ENCODE results near the gene FCHSD2. TPM values are rescaled to one million over a fixed set of nuclear protein-coding genes. Genes with fewer than 3 reads are reported as not detected.
A peak's percentile ranks its signal among the peaks of the same experiment; 100 is the strongest.
"Not testable (repeated sequence)": the region's sequence is repeated elsewhere in the genome, so short reads cannot be mapped to it uniquely, and the experiment has no call there.

Gene FCHSD2
- total RNA-seq, 2 experiments from 2014 or later = 52.8 to 57.2 TPM

DNA sequence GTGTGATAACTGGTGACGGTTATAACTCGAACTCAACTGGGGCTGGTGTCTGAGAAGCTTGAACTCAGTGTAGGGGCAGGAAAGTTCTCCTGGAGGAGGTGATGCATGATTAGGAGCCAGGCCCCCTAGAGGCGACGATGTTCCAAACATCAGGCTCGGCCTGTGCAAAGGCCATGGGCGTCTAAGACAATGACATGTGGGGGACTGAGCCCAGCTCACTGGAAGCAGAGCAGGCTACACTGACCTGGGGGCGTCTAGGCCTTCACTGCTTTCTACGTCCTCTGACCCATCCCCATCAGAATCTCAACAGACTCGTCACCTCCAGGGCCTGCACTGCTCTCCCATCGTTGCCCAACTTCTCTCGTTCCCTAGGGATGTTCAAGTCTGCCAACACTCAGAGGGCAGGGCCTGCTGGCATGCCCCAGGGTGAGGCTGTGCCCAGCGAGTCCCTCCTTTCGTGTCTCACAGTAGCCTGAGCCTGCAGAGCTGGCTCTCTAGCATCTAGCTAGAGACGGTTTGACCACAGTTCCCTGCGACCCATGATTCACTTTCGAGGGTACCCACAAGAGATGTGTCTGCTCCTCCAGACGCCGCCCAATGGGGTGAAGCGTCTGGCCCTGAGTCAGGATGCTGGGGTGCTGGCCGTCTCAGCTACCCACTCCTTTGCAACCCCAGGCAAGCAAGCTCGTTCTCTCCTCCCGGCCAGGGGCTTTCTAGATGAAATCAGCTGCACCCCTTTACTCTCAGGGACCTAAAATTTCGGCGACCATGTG is 329.0 kb downstream of the FCHSD2 start:
- peak; percentile 75 for DNase-seq
- peak overlapping the region; percentile 95 for H3K4me3 Mint-ChIP-seq
- H3K27ac Mint-ChIP-seq = peak overlapping the region; percentile 97
- H3K36me3 Mint-ChIP-seq (ENCODE audit: low read depth) = peaks cover 50% of the 10 kb centered on the region
- H3K4me1 Mint-ChIP-seq = peaks cover 51% of the 10 kb centered on the region
- H3K9me3 Mint-ChIP-seq = no peaks in the 10 kb centered on the region
- H3K27me3 Mint-ChIP-seq = no peaks in the 10 kb centered on the region
- CTCF ChIA-PET = interaction anchor here (0.5 to 6.0 kb wide), 17 partner anchors 9 to 364 kb away, joined by 3 to 52 read pairs (median 5); partner anchors contain the start of gene STARD10
- POLR2A ChIA-PET = interaction anchor here (1.0 kb wide), 1 partner anchor 19 kb away, joined by 5 read pairs; the partner anchor contains the start of gene STARD10

DNA sequence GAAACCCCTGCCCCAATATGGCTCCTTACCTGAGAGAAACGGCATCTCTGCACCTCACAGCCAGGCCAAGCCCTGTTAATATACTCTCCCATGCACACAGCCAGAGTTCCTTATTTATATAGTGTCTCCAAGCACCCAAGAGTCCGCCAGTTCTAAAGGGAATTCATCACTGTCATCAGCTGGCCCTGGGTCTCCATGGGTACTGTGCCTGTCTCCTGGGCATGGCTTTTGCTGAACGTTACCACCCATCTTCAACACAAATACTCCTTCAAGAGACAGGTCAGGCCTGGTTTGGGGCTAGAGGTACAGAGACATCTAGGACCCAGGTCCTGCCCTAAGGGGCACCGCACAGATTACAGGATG is 329.5 kb downstream of the FCHSD2 start:
- ChIA-PET CTCF (interaction anchor here (0.9 to 6.0 kb wide), 14 partner anchors 10 to 365 kb away, joined by 3 to 52 read pairs (median 5); partner anchors contain the start of gene STARD10), POLR2A (interaction anchor here (1.0 kb wide), 1 partner anchor 19 kb away, joined by 5 read pairs; the partner anchor contains the start of gene STARD10)
- Mint-ChIP-seq H3K27me3 (no peaks in the 10 kb centered on the region), H3K27ac (peak overlapping the region; percentile 97), H3K36me3 (ENCODE audit: low read depth) (peaks cover 46% of the 10 kb centered on the region), H3K9me3 (no peaks in the 10 kb centered on the region), H3K4me3 (peak overlapping the region; percentile 95), H3K4me1 (peaks cover 48% of the 10 kb centered on the region)
- no peak for DNase-seq

DNA sequence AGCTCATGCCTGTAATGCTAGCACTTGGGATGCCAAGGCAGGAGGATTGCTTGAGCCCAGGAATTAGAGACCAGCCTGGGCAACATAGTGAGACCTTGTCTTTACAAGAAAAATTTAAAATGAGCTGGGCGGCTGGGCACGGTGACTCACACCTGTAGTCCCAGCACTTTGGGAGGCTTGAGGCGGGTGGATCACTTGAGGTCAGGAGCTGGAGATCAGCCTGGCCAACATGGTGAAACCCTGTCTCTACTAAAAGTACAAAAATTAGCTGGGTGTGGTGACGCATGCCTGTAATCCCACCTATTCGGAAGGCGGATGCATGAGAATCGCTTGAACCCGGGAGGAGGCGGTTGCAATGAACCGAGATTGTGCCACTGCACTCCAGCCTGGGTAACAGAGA is 330.4 kb downstream of the FCHSD2 start:
- H3K4me3 Mint-ChIP-seq = peak overlapping the region; percentile 62
- peaks cover 43% of the 10 kb centered on the region for H3K4me1 Mint-ChIP-seq
- POLR2A ChIA-PET, H3K27me3 Mint-ChIP-seq, DNase-seq, H3K9me3 Mint-ChIP-seq: not testable (repeated sequence)
- H3K36me3 Mint-ChIP-seq (ENCODE audit: low read depth) = peaks cover 39% of the 10 kb centered on the region
- H3K27ac Mint-ChIP-seq = peak overlapping the region; percentile 62
- CTCF ChIA-PET = interaction anchor here (0.6 to 6.0 kb wide), 6 partner anchors 18 to 987 kb away, joined by 3 to 52 read pairs (median 4); partner anchors contain the start of gene STARD10

DNA sequence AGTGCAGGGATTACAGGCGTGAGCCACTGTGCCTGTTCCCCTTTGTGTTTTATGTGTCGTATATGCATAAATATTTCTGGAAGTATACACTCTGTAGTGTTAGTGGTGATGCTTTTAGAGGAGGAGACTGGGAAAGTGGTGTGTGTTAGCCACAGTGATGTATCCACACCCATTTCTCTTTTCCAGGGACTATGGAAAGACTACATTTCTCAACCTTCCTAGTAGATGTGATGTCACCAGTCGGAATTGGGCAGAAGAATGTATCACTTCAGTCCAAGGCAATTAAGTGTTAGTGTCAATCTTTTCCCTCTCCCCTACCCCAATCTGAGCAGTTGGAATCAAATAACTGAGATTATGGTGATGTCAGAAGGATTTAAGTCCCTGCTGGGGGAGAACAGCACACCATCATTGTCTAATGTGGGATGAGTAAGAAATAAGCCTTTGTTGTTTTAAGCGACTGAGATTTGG is 333.8 kb downstream of the FCHSD2 start:
- Mint-ChIP-seq H3K27ac (no peak overlapping the region), H3K9me3 (no peaks in the 10 kb centered on the region), H3K36me3 (ENCODE audit: low read depth) (peaks cover 31% of the 10 kb centered on the region), H3K27me3 (no peaks in the 10 kb centered on the region), H3K4me3 (no peak overlapping the region), H3K4me1 (peaks cover 34% of the 10 kb centered on the region)
- DNase-seq = no peak
- ChIA-PET POLR2A (no interaction called here), CTCF (interaction anchor here (1.2 to 6.0 kb wide), 2 partner anchors 10 to 14 kb away, joined by 3 to 52 read pairs; partner anchors contain the start of gene STARD10)

DNA sequence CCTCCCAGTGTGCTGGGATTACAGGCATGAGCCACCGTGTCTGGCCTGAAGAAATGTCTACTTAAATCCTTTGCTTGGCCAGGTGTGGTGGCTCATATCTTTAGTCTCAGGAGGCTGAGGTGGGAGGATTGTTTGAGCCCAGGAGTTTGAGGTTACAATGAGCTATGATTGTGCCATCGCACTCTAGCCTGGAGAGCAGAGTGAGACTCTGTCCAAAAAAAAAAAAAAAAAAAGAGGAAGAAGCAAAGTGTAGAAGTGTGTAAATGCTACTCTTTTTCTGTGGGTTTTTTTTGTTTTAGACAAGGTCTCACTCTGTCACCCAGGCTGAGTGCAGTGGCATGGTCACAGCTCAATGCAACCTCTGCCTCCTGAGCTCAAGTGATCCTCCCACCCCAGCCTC is 334.3 kb downstream of the FCHSD2 start:
- ChIA-PET CTCF (interaction anchor here (0.7 to 1.3 kb wide), 3 partner anchors 11 to 83 kb away, joined by 3 to 4 read pairs (median 3); no protein-coding TSS in a partner anchor), POLR2A (no interaction called here)
- Mint-ChIP-seq H3K4me3 (no peak overlapping the region), H3K9me3 (no peaks in the 10 kb centered on the region), H3K4me1 (peaks cover 29% of the 10 kb centered on the region), H3K27me3 (no peaks in the 10 kb centered on the region), H3K36me3 (ENCODE audit: low read depth) (peaks cover 31% of the 10 kb centered on the region), H3K27ac (no peak overlapping the region)
- no peak for DNase-seq

DNA sequence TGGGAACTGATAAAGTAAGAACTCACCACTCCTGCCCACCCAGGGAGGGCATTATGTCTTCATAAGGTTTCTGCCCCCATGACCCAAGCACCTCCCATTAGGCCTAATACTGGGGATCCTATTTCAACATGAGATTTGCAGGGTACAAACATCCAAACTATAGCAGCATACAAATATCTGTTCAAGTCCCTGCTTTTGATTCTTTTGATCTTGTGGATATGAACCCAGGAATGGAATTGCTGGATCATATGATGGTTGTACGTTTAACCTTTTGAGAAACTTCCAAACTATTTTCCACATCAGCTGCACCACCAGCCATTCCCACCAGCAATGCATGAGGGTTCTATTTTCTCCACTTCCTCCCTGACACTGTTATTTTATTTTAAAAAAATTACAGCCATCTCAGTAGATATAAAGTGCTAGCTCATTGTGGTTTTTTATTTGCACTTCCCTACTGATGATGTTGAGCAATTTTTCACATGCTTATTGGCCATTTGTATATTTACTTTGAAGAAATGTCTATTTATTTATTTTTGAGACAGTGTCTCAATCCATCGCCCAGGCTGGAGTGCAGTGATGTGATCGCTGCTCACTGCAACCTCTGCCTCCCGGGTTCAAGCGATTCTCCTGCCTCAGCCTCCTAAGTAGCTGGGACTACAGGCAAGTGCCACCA is 335.0 kb downstream of the FCHSD2 start:
- ChIA-PET POLR2A (no interaction called here), CTCF (interaction anchor here (0.7 to 1.3 kb wide), 3 partner anchors 12 to 82 kb away, joined by 3 to 4 read pairs (median 3); no protein-coding TSS in a partner anchor)
- peaks cover 27% of the 10 kb centered on the region for H3K36me3 Mint-ChIP-seq (ENCODE audit: low read depth)
- no peaks in the 10 kb centered on the region for H3K27me3 Mint-ChIP-seq
- no peak for DNase-seq
- no peaks in the 10 kb centered on the region for H3K9me3 Mint-ChIP-seq
- H3K4me3 Mint-ChIP-seq = no peak overlapping the region
- H3K27ac Mint-ChIP-seq = no peak overlapping the region
- peaks cover 25% of the 10 kb centered on the region for H3K4me1 Mint-ChIP-seq

DNA sequence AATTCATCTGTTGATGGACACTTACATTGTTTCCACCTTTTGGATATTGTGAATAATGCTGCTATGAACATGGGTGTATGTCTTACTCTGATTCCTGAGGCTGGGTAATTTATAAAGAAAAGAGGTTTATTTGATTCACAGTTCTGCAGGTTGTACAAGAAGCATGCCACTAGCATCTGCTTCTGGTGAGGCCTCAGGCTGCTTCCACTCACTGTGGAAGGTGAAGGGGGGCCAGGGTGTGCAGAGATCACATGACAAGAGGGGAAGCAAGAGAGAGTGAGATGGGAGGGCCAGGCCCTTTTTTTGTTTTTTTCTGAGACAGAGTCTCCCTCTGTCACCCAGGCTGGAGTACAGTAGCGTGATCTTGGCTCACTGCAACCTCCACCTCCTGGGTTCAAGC is 335.7 kb downstream of the FCHSD2 start:
- Mint-ChIP-seq H3K36me3 (ENCODE audit: low read depth) (peaks cover 22% of the 10 kb centered on the region), H3K4me1 (peaks cover 19% of the 10 kb centered on the region)
- DNase-seq, H3K9me3 Mint-ChIP-seq, POLR2A ChIA-PET, H3K4me3 Mint-ChIP-seq, H3K27ac Mint-ChIP-seq, CTCF ChIA-PET, H3K27me3 Mint-ChIP-seq: not testable (repeated sequence)

DNA sequence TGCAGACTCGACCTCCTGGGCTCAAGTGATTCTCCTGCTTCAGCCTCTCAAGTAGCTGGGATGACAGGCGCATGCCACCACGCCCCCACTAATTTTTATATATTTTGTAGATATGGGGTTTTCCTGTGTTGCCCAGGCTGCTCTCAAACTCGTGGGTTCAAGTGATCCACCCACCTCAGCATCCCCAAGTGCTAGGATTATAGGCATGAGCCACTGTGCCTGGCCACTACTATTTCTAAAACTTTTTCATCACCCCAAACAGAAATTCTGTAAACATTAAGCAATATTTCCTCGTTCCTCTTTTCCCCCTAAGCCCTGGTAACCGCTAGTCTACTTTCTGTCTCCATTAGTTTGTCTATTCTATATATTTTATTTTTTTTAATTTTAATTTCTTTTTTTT is 336.9 kb downstream of the FCHSD2 start:
- peaks cover 11% of the 10 kb centered on the region for H3K4me1 Mint-ChIP-seq

DNA sequence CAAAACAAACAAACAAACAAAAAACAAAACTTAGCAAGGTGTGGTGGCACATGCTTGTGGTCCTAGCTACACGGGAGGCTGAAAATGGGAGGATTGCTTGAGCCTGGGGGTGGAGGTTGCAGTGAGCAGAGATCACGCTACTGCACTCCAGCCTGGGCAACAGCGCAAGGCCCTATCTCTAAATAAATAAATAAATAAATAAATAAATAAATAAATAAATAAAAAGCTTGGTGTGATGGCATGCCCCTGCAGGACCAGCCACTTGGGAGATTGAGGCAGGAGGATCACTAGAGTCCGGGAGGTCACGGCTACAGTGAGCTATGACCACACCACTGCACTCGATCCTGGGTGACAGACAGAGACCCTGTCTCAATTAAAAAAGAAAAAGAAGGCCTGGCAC is 339.3 kb downstream of the FCHSD2 start:
- no peaks in the 10 kb centered on the region for H3K27me3 Mint-ChIP-seq
- peaks cover 3% of the 10 kb centered on the region for H3K36me3 Mint-ChIP-seq (ENCODE audit: low read depth)
- ChIA-PET CTCF (interaction anchor here (0.7 to 1.3 kb wide), 5 partner anchors 9 to 1236 kb away, joined by 3 to 4 read pairs (median 3); partner anchors contain the start of gene STARD10), POLR2A (no interaction called here)
- H3K27ac Mint-ChIP-seq = no peak overlapping the region
- peaks cover 3% of the 10 kb centered on the region for H3K4me1 Mint-ChIP-seq
- H3K9me3 Mint-ChIP-seq = no peaks in the 10 kb centered on the region
- H3K4me3 Mint-ChIP-seq = no peak overlapping the region
- no peak for DNase-seq

More for the DNA sequence above, 336.9 kb downstream of the FCHSD2 start:
- Mint-ChIP-seq H3K4me3 (no peak overlapping the region), H3K36me3 (ENCODE audit: low read depth) (peaks cover 15% of the 10 kb centered on the region), H3K27me3 (no peaks in the 10 kb centered on the region), H3K27ac (peak overlapping the region; percentile 5), H3K9me3 (no peaks in the 10 kb centered on the region)
- ChIA-PET CTCF (no interaction called here), POLR2A (no interaction called here)
- DNase-seq = no peak

DNA sequence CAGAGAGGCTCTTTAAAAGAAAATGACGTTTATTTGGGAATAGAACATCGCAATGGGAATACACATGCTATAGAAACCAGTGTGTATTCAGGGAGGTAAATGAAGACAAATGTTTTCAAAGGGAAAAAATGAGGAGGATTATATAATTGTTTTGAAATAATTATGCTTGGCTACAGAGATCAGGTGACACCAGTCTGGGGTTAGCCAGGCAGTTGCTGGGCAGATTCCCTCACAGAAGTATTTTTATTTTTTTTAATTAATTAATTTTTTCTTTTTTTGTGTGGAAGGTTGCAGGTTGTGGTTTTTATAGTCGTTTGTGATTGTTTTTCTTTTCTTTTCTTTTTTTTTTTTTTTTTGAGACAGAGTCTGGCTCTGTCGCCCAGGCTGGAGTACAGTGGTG is 342.7 kb downstream of the FCHSD2 start:
- no peak for DNase-seq
- ChIA-PET CTCF (interaction anchor here (1.9 kb wide), 1 partner anchor 10 kb away, joined by 4 read pairs; no protein-coding TSS in a partner anchor), POLR2A (no interaction called here)
- H3K9me3 Mint-ChIP-seq = no peaks in the 10 kb centered on the region
- H3K36me3 Mint-ChIP-seq (ENCODE audit: low read depth) = no peaks in the 10 kb centered on the region
- peak overlapping the region; percentile 9 for H3K27ac Mint-ChIP-seq
- no peak overlapping the region for H3K4me3 Mint-ChIP-seq
- H3K27me3 Mint-ChIP-seq = no peaks in the 10 kb centered on the region
- H3K4me1 Mint-ChIP-seq = peaks cover 5% of the 10 kb centered on the region

DNA sequence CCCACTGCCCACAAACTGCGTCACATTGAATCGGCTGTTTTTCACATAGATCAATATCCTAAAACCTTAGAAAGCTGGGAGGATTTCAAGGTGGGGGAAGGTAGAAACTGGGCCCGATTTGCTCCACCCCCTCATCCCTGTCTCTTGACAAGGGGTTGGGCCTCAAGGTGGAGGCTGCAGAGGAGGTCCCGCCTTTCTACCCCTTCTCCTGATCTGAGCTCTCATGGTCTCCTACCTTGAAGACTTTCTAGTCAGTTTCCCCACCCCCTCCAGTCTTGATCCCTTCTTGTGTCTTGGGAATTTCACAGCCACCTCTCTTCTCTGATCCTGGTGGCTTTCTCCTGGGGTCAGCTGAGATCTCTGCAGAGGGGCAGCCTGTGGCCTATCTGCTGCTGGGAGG is 343.8 kb downstream of the FCHSD2 start:
- no peak for DNase-seq
- Mint-ChIP-seq H3K4me3 (no peak overlapping the region), H3K27me3 (no peaks in the 10 kb centered on the region), H3K36me3 (ENCODE audit: low read depth) (no peaks in the 10 kb centered on the region), H3K9me3 (no peaks in the 10 kb centered on the region), H3K4me1 (peaks cover 13% of the 10 kb centered on the region), H3K27ac (no peak overlapping the region)
- ChIA-PET POLR2A (no interaction called here), CTCF (interaction anchor here (0.7 to 1.9 kb wide), 3 partner anchors 11 to 16 kb away, joined by 4 to 5 read pairs (median 4); no protein-coding TSS in a partner anchor)

DNA sequence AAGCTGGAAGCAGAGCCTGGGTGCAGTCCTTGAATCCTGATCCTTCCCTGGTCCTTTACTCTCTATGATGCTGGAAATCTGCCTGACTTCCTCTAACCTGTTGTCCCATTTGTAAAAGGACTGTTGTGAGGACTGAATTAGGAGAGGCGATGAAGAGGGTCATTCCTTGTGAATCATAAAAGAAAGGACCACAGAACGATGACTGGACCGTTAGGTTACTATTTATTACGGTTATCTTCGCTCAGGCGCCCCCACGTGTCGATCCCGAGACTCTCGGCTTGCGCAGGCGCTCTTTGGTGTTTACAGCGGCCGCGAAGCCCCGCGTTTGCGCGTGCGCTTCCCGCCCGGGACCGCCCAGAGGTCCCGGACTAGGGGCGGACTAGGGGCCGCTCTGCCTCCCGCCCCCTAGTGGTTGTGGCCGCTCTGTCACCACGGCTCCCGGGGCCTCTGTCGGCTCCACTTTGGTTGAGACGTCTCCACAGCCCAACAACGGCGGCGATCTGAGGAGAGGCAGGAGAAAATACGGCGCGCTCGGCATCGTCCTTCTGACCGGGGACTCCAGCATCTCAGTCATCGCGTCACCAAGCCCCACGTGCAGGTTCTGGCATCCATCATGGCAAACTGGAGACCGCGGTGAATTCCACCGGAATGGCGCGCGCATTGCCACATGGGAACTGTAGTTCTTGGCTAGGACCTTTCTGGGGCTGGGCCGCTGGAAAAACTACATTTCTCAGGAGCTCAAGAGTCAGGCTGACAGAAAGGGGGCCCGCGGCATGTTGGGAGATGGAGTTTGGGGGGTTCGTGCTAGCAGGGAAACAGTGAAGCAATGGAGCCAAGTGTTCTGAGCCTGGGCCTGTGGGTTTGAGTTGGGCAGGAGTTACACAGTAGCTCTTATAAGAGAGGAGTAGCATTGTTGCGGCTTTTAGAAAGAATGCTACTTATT is 348.4 kb downstream of the FCHSD2 start, which contains the start of gene STARD10:
TSS of gene STARD10 (minus strand) at position 623 of the 943 bp plus-strand sequence. CDS start 12,866 bp downstream, outside the sequence.
- POLR2A ChIA-PET = interaction anchor here (0.6 to 0.9 kb wide), 2 partner anchors 20 to 22 kb away, joined by 4 to 5 read pairs; no protein-coding TSS in a partner anchor
- H3K9me3 Mint-ChIP-seq = no peaks in the 10 kb centered on the region

More for the DNA sequence above, 348.4 kb downstream of the FCHSD2 start, which contains the start of gene STARD10:
- peak within 1 kb of the TSS; percentile 92 for H3K4me3 Mint-ChIP-seq
- peaks cover 25% of the 10 kb centered on the region for H3K4me1 Mint-ChIP-seq
- H3K36me3 Mint-ChIP-seq (ENCODE audit: low read depth) = no peaks in the 10 kb centered on the region
- no peaks in the 10 kb centered on the region for H3K27me3 Mint-ChIP-seq
- DNase-seq = peak; percentile 93
- peak within 1 kb of the TSS; percentile 98 for H3K27ac Mint-ChIP-seq
- CTCF ChIA-PET = interaction anchor here (0.7 to 5.2 kb wide), 30 partner anchors 9 to 392 kb away, joined by 3 to 52 read pairs (median 4); partner anchors contain the start of genes ATG16L2 and FCHSD2

Data from activated CD4-positive, alpha-beta T cell treated with anti-CD3 and anti-CD28 coated beads, Interleukin-2, amount 10 ng/mL, durations not matched to agents 7 days and 5 days (primary cell).